H9 (cell line): ENCODE data around the gene CRYZ. TPM values are rescaled to one million over a fixed set of nuclear protein-coding genes. Genes with fewer than 3 reads are reported as not detected.

ENCODE experiments used
- total RNA-seq: library from RNA; stranded (reverse); gene quantifications from 2 replicates; pipeline ENCODE4 v1.2.1, GENCODE V29; 2021

The CRYZ gene
- total RNA-seq, 1 experiment from 2014 or later, result 14.0 TPM

Other genes with a start within 250 kb of the CRYZ start
- not detected in 2 replicates for gene LRRC53, start 220.4 kb downstream of the CRYZ start, total RNA-seq
- gene ERICH3, start 59.3 kb downstream of the CRYZ start, total RNA-seq, result not detected in 2 replicates
- gene TYW3, start 102 bp upstream of the CRYZ start, total RNA-seq, result 10.9 and 12.8 TPM in 2 replicates